GM18519 (cell line): ENCODE data around the gene HDAC4.
"Not testable (repeated sequence)": the region's sequence is repeated elsewhere in the genome, so short reads cannot be mapped to it uniquely, and the experiment has no call there.

ENCODE experiments used
- ATAC-seq: cut with Tn5 transposase; IDR thresholded peaks from one replicate; pipeline ENCODE4 v1.9.1; 2021; ENCODE audit warnings: mild to moderate bottlenecking, moderate library complexity; ENCODE audit not compliant: unreplicated experiment, low FRiP score

HDAC4 gene

DNA sequence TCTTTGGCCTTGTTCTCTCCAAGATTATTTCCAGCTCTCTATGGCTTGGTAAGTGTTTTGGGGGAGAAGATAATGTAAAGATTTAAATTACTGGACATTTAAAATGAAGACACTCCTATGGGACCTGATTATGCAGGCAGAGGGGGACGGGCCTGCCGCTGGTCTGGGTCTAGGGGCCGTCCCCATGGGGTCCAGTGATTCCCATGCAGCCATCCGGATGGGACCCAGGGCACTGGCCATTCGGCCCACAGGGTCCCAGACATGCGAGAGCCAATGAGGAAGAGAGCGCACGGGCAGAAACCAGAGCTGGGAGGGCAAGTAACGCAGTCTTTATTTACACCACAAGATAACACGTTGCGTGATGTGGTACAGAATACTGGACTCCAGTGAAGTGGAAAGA, 353.0 kb downstream of the HDAC4 start:
- no peak for ATAC-seq

DNA sequence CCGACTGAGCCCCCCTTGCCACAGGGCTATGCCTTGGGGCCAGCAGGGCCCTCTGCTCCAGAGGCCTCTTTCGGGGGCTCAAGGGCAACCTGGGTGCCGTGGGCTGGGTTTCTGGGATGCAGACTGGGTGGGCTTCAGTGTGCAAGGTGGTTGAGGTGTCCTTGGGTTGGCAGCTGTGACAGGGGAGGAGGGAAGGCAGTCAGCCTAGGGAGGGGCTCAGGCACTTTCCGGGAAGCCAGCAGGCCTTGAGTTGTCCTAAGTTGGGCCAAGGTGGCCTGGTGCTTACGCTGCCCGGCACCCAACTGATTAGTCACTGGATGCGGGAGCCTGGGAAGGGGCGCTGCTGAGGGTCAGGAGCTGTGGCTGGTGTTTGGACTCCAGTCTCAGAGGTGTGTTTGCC, 353.4 kb downstream of the HDAC4 start:
- no peak for ATAC-seq

DNA sequence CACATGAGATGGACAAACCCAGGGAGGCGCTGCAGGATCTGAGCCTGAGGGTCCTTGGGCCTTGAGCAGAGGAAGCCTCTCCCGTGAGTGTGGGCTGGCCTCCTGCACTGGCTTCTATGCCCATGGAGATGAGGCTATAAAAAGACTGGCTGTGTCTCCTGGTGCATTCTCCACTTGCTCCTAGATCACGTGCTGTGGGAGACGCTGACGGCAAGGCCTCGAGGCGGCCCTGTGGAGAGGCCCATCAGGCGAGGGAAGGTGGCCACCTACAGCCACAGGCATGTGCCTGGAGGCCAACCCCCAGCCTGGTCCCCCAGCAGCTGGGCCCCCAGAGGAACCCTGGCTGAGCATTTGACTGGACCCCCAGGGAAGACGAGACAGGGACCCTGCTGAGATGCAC, 354.0 kb downstream of the HDAC4 start:
- ATAC-seq: no peak

DNA sequence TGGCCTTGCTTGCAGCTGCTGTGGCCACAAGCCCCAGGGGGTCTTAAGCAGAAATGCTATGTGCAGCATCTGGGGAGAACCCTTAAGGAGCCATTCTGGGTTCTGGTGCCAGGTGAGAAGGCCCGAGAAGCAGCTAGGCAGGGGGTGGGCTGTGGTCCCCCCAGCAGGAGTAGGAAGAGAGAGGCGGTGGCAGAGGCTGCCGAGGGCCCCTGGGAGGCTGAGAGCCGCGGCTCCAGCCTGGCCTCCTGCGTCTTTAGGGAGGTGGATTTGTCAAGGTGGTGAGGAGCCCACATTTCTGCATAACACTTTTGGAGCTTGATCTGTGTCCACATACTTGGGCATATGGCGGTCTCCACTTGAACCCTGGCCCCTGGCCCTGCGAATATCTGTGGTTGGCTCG, 356.5 kb downstream of the HDAC4 start:
- no peak for ATAC-seq

DNA sequence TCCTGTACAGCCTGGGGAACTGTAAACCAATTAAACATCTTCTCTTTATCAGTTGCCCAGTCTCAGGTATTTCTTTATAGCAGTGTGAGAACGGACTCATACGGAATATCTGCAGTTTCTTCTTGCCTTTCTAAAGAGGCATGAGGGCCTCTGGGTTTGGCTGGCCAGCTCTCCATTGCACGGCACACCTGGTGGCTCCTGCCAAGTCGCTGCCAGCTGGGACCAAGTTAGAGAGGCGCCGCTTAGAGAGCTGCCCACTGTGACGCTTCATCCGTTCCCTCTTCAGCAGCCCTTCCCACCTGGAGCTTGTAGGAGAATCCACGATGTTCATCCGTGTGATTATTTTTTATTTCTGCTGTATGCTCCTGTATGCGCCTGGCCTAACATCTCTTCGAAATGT, 357.5 kb downstream of the HDAC4 start:
- ATAC-seq: no peak

DNA sequence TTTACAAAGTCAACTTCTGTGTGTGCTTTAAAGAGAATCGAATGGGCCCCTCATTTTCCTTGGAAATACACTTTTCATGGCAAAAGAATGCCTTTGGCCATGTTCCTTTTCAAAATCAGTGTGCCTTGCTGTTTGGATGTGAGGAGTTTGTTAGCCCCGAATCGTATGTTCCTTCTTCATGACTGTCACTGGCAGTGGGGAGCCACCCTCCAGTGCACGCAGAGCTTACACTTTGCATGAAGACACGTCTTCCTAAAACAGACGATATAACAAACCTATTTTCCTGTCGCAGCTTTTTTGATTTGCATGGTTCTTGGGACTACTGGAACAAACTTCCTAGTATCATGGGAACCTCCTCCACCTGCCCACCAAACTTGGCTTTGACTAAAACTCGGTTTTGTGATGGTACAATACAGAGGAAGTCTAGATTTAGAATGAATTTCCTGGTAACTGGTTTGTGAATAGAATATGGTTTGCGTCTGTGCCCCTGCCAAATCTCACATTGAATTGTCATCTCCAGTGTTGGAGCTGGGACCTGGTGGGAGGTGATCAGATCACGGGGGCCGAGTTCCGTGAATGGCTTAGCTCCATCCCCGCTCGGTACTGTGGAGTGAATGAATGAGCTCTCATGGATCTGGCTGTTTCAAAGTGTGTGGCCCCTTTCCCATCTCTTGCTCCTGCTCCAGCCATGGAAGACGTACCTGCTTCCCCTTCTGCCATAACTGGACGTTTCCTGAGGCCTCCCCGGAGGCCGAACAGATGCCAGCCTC, 358.1 kb downstream of the HDAC4 start:
- no peak for ATAC-seq

DNA sequence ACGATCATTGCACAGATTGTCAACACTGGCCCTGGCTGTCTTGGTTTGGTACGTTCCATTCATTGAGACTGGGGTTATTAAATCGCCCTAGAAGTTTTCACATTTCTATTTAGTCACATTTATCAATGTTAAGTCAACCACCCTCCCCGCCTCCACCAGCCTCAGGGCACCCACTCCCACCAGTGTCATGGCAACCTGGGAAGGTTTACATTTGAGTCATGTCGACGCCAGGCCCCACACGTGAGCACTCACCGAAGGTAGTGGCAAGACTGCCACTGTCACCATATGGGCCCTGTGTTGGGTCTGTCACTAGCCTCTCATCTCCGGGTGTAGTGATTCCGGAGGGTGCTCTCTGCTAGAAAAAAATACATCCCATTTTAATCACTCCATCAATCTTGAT, 358.8 kb downstream of the HDAC4 start:
- ATAC-seq: no peak

DNA sequence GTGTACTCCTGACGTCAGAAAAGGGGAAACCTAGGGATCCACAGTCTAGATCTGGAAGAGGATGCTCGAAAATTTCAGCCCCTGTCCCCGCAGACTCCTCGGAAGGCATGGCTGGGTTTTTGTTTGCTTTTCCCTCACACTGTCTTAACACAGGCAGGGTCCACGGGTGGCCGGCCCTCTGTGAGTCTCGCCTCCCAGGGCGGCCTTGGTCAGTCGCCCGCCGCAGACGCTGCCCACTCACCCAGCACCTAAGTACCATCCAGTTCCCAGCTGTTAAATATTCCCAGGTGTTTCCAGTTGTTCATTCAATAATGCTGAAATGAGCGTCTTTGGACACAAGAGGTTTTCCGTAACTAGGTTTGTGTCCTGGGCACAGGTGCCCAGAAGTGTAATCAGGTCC, 359.8 kb downstream of the HDAC4 start:
- no peak for ATAC-seq

DNA sequence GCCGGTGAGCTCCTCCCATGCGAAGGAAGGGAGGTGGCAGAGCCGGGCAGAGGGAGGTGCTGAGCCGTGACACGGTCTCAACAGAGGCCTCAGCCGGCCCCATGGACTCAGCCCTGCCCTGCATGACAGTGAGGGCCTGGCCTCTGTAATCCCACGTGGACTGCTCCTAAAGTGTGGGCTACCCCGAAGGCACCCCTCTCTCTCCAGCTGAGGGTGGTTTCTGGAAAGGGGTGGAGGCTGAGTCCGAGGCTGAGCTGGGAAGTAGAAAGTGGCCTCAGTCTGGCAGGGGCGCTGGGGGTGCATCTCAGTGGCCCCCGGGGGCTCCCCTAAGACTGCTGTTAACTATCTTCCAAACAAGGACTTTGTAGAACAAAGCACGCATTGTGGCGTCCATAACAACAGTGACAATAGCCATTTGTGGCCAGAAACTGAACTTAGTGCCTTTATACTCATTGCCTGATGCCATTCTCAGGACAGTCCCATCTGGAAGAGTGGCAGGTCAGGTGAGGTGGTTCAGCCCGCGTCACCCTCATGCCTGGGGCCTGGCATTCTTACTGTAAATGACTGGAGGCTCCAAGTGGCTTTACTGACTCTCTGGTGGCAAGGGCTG, 360.6 kb downstream of the HDAC4 start:
- ATAC-seq: no peak

DNA sequence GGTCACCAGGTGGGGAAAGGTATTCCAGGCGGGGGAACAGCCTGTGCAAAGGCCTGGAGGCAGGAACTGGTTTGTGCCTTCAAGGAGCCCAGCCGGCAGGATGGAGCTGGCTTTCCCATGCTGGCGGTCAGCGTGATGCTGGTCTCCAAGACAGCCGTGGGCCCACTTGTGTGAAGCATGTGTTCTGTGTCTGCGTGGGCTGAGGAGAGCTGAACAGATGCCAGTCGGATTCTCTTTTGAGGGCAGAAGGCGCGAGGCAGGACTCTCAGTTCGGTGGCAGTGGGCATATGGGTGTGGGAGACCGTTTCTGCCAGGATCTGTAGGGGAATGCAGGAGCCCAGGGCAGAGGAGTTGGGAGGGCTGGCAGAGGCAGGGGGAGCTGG, 361.4 kb downstream of the HDAC4 start:
- no peak for ATAC-seq

DNA sequence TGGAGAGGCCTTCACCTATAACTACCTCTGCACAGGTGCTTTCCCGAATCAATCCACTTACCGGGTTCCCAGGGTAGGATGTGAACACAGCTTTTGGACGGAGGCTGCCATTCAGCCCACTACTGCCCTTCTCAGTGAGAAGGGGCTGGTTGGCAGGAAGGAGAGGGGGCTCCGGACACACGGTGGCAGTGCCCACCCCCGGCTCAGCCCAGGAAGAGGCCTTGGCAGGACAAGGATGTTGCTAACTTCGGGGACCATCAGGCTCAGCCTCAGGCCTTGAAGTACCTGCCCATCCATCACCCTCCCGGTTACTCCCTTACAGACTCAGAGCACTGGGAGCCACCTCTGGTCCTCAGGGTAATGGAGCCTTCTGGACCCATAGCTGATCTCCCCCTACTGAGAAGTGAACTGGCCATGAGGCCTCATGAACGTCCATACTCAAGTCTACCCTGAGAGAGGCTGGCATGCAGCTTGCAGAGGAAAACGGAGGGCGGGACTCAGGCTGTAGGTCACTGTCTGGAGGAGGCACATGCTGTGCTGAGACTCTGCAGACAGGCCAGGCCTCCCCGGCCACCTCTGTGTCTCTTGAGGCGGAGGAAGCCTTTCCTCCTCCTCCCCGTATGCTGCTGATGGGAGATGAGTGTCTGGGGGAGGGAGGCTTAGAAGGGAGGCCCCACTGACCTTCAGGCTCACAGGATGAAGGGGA, 361.9 kb downstream of the HDAC4 start:
- no peak for ATAC-seq

DNA sequence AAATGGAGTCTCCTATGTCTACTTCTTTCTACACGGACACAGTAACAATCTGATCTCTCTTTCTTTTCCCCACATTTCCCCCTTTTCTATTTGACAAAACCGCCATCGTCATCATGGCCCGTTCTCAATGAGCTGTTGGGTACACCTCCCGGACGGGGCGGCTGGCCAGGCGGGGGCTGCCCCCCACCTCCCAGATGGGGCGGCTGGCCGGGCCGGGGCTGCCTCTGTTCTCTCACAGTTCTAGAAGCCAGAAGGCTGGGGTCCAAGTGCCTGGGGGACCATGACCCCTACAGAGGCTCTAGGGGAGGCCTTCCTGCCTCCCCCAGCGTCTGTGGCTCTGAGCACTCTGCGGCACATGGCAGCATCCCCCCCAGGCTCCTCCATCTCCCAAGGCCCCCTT, 362.5 kb downstream of the HDAC4 start:
- ATAC-seq: not testable (repeated sequence)

DNA sequence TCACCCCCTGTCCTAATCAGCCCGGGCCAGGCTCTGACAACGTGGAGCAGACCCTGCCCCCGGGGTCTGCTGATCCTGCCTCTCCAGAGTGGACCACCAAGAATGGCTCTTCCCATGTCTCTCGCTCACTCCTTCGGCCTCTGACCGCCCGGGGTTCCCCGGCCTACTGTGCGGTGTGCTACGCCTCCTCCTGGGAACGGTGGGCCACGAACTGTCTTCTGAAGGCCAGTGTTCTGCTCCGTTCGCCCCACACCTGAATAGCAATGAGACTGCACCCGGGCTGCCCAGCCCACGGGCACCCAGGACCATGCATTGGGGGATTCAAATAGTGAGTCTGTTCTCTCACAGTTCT, 363.3 kb downstream of the HDAC4 start:
- ATAC-seq: no peak

DNA sequence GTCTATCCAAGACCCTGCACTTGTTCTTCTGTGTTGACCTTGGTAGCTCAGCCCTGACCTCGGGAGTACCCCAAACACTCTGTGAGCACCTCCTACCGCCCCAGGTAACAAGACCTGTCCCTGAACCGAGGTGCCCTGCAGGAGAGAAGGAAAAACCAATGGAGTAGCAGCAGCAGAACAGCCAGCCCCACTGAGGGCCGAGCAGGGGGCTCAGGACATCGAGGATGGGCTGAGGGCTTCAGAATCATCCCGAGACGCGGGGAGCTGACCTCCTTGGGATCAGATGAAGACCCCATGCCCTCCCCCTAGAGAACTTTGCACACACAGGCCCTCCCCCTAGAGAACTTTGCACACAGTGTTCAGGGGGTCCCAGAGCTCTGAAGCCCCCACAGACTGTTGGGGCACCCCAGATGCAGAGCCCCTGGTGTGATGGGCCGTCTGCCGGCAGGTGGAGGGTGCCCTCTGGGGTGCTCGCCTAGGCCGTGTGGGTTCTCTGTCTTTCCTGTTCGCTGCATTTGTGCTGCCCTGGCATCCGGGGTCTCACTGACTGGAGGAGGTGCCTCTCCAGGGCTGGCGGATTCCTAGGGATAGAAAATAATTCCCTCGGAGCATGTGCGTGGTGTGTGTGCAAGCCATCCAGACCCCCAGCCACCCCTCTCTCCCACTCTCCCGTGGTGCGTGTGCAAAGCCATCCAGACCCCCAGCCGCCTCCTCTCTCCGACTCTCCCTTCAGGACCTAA, 363.8 kb downstream of the HDAC4 start:
- no peak for ATAC-seq

DNA sequence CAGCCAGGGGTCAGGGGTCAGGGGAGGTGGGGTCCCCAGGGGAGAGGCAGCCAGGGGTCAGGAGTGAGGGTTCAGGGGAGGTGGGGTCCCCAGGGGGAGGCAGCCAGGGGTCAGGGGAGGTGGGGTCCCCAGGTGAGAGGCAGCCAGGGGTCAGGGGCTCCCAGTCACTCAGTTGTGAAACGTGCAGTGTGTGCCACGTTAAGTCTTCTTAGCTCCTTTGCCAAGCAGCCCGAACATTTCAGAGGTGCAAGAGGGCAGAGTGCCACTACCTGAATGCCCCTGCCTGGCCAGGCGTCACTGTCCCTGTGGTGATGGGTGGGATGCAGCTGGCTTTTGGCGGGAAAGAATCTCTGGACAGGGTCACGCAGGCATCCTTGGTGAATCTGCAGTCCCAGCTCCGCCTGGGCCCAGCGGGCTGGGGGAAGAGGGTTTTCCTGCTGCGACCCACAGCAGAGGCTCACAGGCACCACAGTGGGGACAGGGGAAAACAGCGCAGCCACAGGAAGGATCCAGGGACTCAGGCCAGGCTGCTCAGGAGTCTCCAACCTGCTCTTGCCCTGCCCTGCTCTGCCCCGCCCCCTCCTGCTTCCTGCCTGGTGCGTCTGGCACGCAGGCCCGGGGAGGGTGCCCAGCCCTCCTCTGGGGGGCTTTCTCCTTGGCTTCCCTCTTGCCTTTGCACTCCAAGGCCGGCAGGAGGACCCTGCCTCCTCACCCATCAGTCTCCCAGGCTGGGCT, 364.7 kb downstream of the HDAC4 start:
- ATAC-seq: no peak

DNA sequence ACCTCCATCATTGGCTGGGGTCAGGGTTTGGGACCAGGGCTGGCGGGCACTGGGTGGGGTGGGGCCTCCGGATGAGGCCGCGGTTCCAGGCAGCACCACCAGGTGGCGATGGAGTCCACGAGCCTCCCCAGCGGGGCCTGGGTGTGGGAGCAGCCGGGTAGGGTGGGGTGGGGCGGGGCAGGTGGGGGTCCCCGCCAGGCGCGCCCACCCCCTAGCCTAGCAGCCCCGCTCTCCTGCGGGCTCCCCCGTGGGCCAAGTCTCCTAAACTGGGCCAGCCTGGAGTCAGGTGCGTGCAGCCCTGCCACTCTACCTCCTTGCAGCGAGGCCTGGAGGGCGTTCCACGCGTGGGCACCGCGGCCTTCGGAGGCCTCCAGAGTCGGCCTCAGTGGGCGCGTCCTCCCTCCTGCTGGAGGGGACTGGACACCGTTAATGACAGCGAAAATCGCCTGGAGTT, 365.4 kb downstream of the HDAC4 start:
- ATAC-seq: no peak

DNA sequence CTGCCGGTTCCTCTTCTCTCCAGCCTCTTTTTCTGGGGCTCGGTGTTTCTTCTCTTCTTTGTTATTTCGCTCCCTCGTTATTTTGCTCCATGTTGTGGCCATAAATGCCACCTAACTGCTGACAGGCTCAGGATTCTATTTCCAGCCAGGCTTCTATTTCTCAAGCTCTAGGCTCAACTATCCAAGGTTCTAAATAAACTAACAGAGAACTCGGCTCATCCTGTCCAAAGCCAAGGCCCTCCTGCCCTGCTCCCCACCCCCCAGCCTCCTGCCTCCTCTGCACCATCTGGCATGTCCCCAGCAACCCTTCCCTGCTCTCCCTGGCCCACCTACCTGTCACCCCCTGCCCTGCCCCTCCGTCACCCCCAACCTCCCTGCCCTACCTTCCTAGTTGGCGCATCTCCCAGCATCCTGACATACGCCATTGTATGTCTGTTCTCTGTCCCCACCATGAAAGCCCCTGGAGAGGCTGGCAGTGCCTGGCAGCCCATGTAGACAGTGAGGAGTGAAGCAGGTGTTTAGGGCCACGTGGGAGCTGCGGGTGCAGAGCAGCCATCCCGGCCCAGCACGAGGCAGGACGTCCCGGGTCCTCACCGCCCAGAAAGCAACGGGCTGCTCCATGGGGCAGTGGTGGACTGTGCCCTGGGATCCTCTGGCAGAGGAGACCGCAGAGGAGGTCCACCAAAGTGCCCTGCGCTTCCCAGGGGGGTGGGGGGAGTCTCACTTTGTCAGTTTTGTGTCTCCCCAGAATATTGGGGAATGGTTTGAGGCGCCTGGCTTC, 366.1 kb downstream of the HDAC4 start:
- ATAC-seq: no peak

DNA sequence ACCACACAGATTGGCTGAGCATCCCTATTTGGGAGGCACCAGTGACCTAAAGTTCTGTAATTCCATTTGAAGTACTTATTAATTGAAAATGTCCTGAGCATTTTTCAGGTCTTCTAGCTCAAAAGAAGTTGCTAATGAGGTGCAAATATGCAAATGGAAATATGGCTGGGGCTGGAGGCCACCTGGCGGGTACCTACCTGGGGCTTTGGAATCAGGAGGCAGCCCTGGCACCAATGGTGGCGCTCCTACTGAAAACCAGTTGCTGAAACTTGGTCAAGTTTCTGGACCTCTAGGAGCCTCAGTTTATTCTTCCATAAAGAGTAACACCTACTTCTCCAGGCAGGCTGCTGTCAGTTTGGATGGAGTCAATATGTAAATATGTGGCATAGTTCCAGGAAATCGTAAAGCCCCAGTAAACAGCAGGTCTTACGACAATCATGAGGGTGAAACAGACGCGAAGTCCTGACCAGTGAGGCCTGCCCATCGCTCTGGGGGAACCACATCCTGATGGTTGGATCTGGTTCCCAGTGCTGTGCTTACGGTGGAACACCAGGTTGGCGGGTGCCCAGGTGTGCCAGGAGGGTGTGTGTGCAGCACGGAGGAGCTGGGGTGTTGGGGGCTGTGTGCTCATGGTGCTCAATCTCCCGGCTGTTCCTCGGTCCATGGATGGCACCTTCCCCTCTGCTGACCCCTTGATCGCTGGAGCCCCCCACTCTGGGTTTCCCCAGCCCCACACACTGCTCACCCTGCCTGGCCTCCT, 366.8 kb downstream of the HDAC4 start:
- ATAC-seq: no peak

DNA sequence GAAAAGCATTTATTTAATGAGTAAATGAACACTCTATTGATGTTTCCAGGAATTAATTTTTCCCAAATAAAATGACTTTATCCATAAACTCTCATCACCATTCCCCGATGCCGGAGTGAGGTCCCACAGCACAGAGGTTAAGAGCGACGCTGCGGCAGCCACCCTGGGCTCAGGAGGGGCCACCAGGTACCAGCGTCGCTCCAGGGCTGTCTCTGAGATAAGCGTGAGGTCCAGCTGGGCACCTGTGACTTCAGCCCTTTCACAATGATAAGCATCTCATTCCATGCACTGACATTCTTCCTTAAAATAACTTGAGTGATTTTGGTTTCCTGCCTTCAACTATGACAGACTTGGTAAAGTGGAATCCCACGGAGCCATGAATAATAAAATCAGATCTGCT, 370.9 kb downstream of the HDAC4 start:
- no peak for ATAC-seq
